HG02973 (cell line): ENCODE results near the gene MRPL9.

ENCODE experiments used
- ATAC-seq: cut with Tn5 transposase; IDR thresholded peaks from one replicate; pipeline ENCODE4 v1.9.1; 2021; ENCODE audit warnings: moderate library complexity; ENCODE audit not compliant: unreplicated experiment

Gene MRPL9

DNA sequence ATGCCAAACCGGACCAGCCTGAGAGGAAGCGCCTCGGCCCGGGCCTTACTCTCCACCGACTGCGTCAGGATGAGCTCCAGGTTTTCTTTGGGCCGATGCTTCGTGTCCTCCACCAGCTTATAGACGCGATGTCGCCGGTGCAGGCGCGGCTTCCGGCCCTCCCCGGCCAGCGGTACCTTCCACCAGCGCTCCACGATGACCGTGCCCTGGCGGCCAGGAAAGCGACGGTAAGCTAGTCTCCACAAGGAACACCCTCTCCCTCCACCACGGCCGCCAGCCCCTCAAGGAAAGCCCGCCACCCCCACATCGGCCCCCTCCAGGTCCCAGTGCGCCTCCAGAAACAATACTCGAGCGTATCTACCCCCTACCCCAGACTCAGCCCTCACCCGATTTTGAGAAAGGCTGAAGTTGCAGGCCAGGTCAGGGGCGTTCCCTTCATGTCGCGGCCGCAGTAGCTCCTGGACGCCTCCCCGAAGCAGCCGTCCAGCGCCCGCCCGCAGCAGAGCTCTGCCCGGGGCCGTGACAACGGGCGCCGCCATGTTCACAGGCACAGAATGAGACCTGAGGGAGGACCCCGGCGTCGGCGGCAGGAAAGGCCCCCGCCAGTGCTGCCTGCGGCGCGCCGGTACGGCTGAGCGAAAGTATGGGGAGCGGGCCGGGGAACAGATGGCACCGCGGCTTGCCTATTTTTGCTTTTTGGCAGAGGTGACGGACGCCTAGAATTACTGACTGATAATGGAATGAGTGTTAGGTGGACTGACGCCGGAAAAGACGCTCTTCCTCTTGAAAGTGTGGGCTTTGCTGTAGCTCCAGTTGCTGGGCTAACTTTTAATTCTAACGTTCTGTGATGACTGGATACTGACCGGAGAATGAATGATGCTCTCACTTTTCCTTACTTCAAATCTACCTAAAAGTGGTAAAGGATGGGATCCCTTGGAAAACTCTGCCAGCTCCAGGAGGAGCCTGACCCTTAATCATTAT, at the start of gene MRPL9:
Gene MRPL9 (minus strand): TSS at position 556 of the 981 bp plus-strand sequence. CDS start 17 bp downstream, at position 539.
- ATAC-seq: peak; percentile 87

DNA sequence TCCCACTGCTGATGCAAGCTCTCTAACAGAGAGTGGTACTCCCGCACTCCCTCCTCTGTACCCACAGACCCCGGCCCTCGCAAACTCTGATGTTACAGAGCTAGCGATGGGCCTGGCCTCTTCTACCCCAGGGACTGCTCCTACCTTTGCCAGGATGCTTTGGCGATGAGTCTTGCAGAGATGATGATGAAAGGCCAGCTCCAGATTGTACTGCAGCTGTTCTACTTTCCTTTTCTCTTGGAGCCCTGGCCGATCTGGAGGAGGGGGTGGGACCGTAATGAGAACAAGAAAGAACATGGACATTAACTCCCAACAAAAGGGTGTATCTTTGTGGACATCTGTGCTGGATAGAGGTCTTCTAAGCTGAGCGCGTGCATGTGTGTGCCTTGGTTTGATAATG, 47.9 kb upstream of the MRPL9 start:
- no peak for ATAC-seq

DNA sequence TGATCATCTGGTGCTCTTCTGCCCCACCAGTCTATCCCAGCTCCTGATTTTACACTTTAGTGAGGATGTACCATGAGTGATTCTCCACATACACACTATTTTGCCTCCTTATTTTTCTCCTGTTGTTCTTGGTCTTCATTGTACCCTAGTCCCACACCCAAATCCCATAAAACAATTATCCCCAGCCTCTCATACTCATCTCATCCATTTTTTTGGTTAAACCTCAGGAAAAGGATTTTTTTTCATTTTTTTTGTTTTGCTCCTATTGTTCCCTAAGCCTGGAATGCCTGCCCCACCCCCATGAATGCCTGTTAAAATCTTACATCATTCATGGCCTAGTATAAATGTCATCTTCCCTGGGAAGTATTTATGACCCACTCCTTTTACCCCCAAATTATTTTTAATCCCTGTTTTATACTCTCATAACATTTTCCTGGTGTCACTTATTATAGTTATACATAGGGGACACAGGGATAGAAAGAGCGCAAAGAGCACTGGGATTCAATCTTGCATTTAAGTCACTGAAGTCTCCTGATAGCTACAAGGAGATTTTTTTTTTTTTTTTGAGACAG, 46.8 kb upstream of the MRPL9 start:
- no peak for ATAC-seq

GRCh38 chr1:151809290-151809984, 46.1 kb upstream of the MRPL9 start:
- ATAC-seq: no peak

- ATAC-seq: no peak
Observed at GRCh38 chr1:151807766-151808165, 44.5 kb upstream of the MRPL9 start.

GRCh38 chr1:151807131-151807530, 43.8 kb upstream of the MRPL9 start:
- ATAC-seq: no peak

- no peak for ATAC-seq
Observed at GRCh38 chr1:151806170-151806569, 42.9 kb upstream of the MRPL9 start.

DNA sequence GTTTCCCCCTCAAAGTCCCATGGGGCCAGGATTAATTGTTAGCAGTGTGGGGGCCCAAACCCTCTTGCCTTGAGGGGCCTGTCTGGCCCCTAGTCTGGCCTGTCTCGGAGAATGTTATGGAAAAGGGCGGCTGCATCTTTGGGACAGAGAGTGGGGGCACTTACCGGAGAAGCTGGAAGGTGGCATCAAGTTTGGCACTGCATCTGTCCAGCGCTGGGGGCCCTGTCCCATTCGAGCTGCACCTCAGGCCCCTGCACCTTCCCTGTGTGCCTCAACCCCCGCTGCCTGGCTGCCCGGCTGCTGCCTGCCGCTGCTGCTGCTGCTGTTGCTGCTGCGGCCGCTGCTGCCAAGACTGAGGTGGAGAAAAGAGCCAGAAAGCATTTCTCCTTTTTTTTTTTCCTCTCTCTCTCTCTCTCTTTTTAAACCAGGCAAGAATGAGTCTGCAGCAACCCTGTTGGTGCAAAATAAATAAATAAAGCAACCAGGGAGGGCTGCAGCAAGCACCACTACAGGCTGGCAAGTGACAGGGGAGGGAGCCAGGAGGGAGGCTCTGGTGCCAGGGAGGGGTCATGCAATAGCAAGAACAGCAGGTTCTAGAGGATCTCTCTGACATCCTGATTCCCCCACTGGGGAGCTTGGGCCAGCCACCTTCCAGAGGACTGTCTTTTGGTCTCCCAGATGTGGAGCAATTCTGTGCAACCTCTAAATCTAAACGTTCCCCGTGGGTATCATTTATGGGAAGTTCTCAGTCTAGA, 41.9 kb upstream of the MRPL9 start, which contains the start of gene LINGO4:
Gene LINGO4 (minus strand): TSS at position 354 of the 755 bp plus-strand sequence. CDS start 2,715 bp downstream, outside the sequence.
- no peak for ATAC-seq

DNA sequence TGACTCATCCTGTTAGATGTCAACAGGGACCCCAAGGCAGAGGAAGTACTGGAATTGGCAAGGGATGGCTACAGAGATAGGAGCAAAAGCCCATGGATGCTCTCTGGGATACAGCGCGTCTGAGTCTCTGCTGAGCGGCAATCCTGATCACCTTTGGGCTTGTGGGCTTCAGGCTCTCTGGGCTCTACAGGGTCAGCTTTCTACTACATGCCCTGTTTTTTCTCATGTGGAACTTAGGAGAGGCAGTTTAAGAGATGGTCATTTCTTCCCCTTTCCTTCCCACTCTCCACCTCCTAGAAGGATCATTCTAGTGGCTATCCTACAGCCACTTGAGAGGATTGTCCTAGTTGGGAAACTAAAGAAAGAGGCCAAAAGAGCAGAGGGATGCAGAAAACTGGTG, 40.6 kb upstream of the MRPL9 start:
- ATAC-seq: no peak

DNA sequence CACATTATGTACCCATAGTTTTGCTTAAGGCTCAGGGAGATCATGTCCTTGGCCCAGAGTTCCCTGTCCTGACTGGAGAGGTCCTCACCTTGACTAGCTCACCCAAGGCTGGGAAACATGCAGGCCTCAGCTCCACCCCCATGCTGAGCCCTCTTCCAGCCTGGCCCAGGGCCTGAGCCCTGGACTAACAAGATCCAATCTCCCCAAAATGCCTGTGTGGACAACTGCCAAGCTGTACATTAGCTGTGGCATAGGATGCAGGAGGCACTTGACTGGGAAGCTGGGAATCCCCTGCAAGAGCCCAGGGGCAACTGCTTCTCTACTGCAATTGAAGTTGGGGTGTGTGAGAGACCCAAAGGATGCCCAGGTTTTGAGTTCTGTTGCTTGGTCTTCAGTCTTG, 39.9 kb upstream of the MRPL9 start:
- no peak for ATAC-seq

GRCh38 chr1:151802372-151802771, 39.1 kb upstream of the MRPL9 start:
- no peak for ATAC-seq

GRCh38 chr1:151801846-151802245, 38.5 kb upstream of the MRPL9 start:
- no peak for ATAC-seq

DNA sequence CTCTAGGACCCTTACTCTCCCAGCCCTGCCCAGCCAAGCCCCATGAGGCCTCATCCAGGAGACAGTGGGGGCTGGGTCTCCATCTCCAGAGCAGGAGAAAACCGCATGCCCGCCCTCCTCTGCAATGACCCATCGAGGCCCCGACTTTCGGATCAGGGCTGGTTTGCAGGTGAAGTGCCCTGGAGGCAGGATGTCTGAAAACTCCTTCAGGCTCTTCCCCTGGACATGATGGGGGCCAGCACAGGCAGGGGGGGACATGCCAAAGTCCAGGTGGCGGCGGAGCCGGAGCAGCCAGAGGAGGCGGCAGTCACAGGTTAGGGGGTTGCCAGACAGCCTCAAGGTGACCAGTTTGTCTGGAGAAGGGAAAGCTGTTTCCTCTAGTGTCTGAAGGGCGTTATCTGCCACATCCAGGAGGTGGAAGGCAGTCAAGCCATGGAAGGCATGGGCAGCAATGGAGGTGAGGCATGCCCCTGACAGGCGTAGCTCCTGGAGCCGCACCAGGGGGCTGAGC, 38.1 kb upstream of the MRPL9 start:
- no peak for ATAC-seq

- no peak for ATAC-seq
Observed at GRCh38 chr1:151800830-151801229, 37.5 kb upstream of the MRPL9 start.

DNA sequence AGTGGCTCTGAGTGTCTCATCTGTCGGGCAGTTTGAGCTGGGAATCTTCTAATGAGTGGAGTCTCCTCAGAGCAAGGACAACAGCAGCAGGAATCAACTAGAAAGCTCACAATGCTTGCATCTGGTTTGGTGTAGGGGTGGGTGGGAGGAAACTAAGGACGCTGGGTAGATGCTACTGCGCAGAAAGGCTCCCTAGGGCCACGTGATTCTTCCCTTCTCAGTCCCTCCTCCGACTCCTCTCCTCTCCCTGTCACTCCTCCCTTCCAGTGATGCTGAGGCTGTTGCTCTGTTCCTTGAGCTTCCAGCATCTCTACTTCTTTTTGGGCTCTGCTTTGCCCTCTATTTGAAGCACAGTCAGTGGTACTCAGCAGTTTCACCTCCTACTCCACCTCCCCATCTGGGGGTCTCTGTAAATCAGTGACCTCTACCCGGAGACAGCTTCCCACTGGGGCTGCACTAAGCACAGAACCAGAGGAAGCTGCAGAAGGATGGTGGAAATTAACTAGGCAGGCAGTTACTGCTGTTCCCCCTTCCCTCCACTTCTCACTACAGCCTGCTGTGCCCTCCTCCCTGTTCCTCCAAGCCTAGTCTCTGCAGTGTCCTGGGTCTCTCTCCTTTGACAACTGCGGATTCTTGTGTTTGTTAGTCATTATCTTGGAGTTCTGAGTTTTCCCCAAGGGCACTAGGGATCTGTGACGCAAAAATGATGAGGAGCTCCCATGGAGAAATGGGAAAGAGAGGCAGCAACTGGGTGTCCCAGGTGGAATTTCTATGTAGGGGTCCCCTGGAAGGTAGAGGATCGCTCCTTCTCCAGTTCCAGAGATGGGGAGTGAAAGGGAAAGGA, 36.1 kb upstream of the MRPL9 start:
- ATAC-seq: no peak

DNA sequence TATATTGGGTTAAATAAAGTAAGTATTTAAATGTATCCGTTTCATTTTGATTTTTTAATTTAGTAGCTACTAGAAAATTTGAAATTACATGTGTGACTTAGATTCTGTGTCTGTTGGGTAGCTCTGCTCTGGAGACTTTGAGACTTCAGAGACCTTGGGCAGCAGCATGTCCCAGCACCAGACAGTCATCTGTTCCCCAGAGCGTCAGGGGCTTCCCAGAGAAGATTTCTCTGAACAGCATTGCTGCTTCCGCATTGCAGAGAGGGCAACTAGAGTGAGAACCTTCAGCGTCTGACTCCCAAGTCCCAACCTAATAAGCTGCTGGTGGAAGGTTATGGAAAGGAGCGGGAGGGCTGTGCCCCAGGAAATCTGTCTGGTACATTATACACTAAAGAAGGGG, 35.3 kb upstream of the MRPL9 start:
- no peak for ATAC-seq

GRCh38 chr1:151790940-151791651, 27.8 kb upstream of the MRPL9 start:
- ATAC-seq: peak; percentile 1

DNA sequence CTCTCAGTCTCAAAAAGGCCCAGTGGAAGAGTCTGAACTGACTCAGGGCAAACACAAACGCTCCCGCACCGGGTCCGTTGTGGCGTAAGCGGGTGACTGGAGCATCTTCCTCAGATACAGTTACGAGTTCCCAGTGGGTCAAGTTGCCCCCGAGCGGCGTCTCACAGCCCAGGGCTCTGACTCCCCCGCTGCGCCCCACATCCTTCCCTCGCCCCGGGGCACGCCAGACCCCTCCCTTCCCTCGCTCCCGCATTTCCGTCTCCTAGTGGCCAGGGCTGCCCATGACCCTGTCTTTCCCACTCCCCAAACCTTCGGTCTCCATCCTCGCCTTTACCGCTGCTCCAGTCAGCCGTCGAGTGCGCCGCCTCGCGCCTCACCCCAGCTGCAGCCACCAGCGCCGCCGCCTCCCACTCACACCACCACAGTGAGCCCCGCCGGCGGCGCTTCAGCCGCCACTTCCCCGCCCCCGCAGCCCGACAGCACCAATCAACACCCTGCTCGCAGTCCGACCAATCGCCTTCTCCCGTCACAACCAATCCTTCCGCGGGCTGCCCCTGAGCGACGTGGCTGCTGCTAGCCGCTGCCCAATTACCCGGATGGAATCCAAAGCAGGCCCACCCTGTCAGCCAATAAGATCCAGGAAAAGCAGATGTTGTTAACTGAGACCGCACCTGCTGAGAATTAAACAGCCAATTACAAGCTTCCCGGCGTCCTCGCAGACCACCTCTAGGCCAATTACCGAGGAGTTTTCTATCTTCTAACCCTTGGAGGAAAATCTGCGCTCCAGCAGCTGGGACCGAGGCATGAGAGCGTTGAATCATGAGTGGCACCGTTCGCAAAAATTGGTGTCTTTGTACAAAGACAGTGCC, 27.0 kb upstream of the MRPL9 start, which contains the start of gene TDRKH:
Gene TDRKH (minus strand): TSS at position 430 of the 869 bp plus-strand sequence. CDS start 7,478 bp downstream, outside the sequence.
- ATAC-seq: peak; percentile 95
